Ascending aorta (tissue), 2 donors: Measurements from ENCODE around the gene MNX1. TPM values are rescaled to one million over a fixed set of nuclear protein-coding genes. Genes with fewer than 3 reads are reported as not detected.

Experiments used
- DNase-seq, 2 donors: peaks; one replicate each; pipeline ENCODE4 v3.0.0-alpha.2; 2019; ENCODE audit warnings: low spot score in 2 of 2
- H3K27ac ChIP-seq, 2 donors: fragments of 200-600 bp; sonication (generic); one replicate each; pipeline ENCODE4 v1.5.1; 2016 to 2017; ENCODE audit warnings: mild to moderate bottlenecking in 1 of 2
- H3K27me3 ChIP-seq: fragments of 200-600 bp; sonication (generic); one replicate; pipeline ENCODE4 v1.5.1; 2017
- H3K36me3 ChIP-seq, 2 donors: fragments of 200-600 bp; sonication (generic); one replicate each; pipeline ENCODE4 v1.5.1; 2016
- H3K4me1 ChIP-seq, 2 donors: fragments of 200-600 bp; sonication (generic); one replicate each; pipeline ENCODE4 v1.5.1; 2016 to 2017; ENCODE audit warnings: mild to moderate bottlenecking in 1 of 2
- H3K4me3 ChIP-seq, 2 donors: fragments of 200-600 bp; sonication (generic); one replicate each; pipeline ENCODE4 v1.5.1; 2016 to 2017; ENCODE audit warnings: mild to moderate bottlenecking in 1 of 2
- H3K9me3 ChIP-seq, 2 donors: fragments of 200-600 bp; sonication (generic); one replicate each; pipeline ENCODE4 v1.5.1; 2016
- CTCF ChIP-seq, 3 experiments: fragments of 200-600 bp in 2 of 3; fragments of 450-650 bp in 1 of 3; sonication (generic) in 2 of 3; IDR thresholded peaks; one replicate each; pipeline ENCODE4 v1.5.1; 2016 to 2019; ENCODE audit warnings: antibody characterized with exemption in 3 of 3, mild to moderate bottlenecking in 1 of 3, moderate library complexity in 1 of 3
- intact Hi-C: fragments of 100-400 bp; cut with DNase I; formaldehyde crosslinking; loops from one replicate; pipeline ENCODE4 v1.15.1; 2023
- total RNA-seq: library from RNA; depleted of rRNA; stranded (reverse); fragments of >200 nt; gene quantifications from one replicate; pipeline ENCODE4 v1.1.0, GENCODE V29; 2016

MNX1 gene
- total RNA-seq, 1 donor from 2014 or later, result not detected

GRCh38 chr7:157032644-157033482, 22.4 kb upstream of the MNX1 start:
- H3K36me3 ChIP-seq, result no peaks in the 10 kb centered on the region
- no peak for DNase-seq
- H3K27ac ChIP-seq, result no peak overlapping the region
- TF ChIP-seq CTCF (IDR thresholded peaks at IDR 0.05), result no peak
- no peaks in the 10 kb centered on the region for H3K4me1 ChIP-seq
- no peak overlapping the region for H3K4me3 ChIP-seq
- H3K27me3 ChIP-seq, result no peaks in the 10 kb centered on the region
- H3K9me3 ChIP-seq, result peaks cover 0 to 8% of the 10 kb centered on the region in 2 donors
- intact Hi-C loops, result no loop called here

GRCh38 chr7:157032128-157032527, 21.7 kb upstream of the MNX1 start:
- Histone ChIP-seq H3K4me1 (no peaks in the 10 kb centered on the region), H3K36me3 (no peaks in the 10 kb centered on the region), H3K27ac (no peak overlapping the region), H3K9me3 (peaks cover 0 to 8% of the 10 kb centered on the region in 2 donors), H3K4me3 (no peak overlapping the region), H3K27me3 (no peaks in the 10 kb centered on the region)
- no peak for TF ChIP-seq CTCF (IDR thresholded peaks at IDR 0.05)
- no peak for DNase-seq
- intact Hi-C loops, result no loop called here

GRCh38 chr7:157028199-157028903, 17.9 kb upstream of the MNX1 start:
- DNase-seq, result no peak

GRCh38 chr7:157027568-157028198, 17.2 kb upstream of the MNX1 start:
- no peak overlapping the region for H3K27ac ChIP-seq
- no peak overlapping the region for H3K4me3 ChIP-seq
- no peaks in the 10 kb centered on the region for H3K4me1 ChIP-seq
- H3K36me3 ChIP-seq, result no peaks in the 10 kb centered on the region
- no peak for TF ChIP-seq CTCF (IDR thresholded peaks at IDR 0.05)
- no peaks in the 10 kb centered on the region for H3K9me3 ChIP-seq
- H3K27me3 ChIP-seq, result no peaks in the 10 kb centered on the region
- DNase-seq, result no peak
- intact Hi-C loops, result no loop called here

More at GRCh38 chr7:157028199-157028903, 17.9 kb upstream of the MNX1 start:
- intact Hi-C loops, result no loop called here
- no peaks in the 10 kb centered on the region for H3K36me3 ChIP-seq
- H3K27ac ChIP-seq, result no peak overlapping the region
- H3K4me1 ChIP-seq, result no peaks in the 10 kb centered on the region
- no peak for TF ChIP-seq CTCF (IDR thresholded peaks at IDR 0.05)
- H3K4me3 ChIP-seq, result no peak overlapping the region
- H3K27me3 ChIP-seq, result no peaks in the 10 kb centered on the region
- H3K9me3 ChIP-seq, result no peaks in the 10 kb centered on the region

- Histone ChIP-seq H3K27me3 (peaks cover 4% of the 10 kb centered on the region), H3K27ac (no peak overlapping the region), H3K36me3 (no peaks in the 10 kb centered on the region), H3K4me3 (no peak overlapping the region), H3K4me1 (peaks cover 0 to 5% of the 10 kb centered on the region in 2 donors), H3K9me3 (no peaks in the 10 kb centered on the region)
- intact Hi-C loops, result no loop called here
- no peak for TF ChIP-seq CTCF (IDR thresholded peaks at IDR 0.05)
- no peak for DNase-seq
Measured at GRCh38 chr7:157024716-157025115, 14.3 kb upstream of the MNX1 start.
